ENCODE measurements around the gene SMIM23.
"Not testable (repeated sequence)": the region's sequence is repeated elsewhere in the genome, so short reads cannot be mapped to it uniquely, and the experiment has no call there.

The SMIM23 gene

GRCh38 chr5:171774418-171774817 lies 11.2 kb upstream of the SMIM23 start:
- no peak for DNase-seq

GRCh38 chr5:171776213-171776612 lies 9.4 kb upstream of the SMIM23 start:
- DNase-seq = no peak

DNA sequence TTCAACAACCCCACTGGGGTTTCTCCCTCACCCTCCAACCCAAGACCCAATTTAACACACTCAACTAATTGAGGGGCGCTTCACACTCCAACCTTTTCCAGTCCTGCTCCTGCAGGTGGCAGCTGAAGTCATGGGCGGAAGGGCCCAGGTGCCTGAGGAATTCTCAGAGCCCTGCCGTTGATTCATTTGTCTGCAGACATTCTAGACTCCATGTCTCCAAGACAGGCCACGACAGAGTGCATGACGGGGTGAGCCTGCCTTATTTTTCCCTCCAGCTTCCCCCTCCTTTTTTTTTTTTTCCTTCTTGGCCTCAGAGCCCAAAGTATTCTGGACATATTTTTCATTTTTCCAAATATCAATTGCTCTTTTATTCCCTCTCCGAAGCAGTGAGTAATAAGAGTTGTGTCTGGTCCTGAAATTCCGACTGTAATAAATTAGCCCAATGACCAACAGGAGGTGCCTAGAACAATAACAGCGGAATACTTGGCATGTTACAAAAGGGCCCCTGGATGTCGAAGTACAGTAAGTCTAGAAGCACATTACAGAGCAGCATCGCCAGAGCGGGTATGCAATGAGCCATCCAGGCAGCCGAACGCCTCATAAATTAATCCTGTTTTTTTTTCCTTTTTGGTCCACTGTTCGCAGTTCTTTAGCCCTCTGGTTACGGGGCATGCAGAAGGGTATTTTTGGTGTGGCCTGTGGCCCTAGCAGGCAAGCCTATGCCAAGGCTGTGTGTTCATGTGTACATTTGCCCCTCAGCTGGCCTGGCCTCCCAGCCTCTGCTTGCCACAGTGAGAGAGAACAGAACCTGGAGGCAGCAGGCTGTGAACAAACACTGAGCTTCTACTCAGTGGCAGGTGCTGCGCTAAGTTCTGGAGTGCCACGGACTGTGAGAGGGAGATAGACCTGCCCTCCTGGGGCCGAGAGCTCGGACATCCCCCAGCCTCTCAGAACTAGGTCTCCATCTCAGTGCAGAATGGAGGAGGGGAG lies 8.6 kb upstream of the SMIM23 start:
- DNase-seq = no peak

DNA sequence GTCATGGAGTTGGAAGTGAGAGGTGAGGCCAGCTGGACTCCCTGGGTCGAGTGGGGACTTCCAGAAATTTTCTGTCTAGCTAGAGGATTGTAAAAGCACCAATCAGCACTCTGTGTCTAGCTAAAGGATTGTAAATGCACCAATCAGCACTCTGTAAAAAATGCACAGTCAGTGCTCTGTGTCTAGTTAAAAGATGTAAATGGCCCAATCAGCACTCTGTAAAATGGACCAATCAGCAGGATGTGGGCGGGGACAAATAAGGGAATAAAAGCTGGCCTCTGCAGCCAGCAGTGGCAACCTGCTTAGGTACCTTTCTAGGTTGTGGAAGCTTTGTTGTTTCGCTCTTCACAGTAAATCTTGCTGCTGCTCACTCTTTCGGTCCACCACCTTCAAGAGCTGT lies 3.9 kb upstream of the SMIM23 start:
- not testable (repeated sequence) for DNase-seq

GRCh38 chr5:171782332-171782966 lies 3.2 kb upstream of the SMIM23 start:
- DNase-seq = no peak

DNA sequence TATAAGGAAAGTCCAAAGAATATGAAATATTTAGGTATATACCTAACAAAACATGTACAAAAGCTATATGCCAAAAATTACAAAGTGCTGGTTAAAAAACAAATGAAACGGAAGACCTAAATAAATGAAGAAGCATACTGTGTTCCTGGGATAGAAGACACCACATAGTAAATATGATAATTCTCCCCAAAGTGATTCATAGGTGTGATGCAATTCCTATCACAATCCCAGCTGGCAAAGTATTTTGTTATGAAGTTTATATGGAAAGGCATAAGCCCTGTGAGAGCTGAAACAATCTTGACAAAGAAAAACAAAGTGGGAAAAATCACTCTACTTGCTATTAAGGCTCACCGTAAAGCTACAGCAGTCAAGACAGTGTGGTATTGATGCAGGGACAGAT lies 2.6 kb upstream of the SMIM23 start:
- DNase-seq = no peak

DNA sequence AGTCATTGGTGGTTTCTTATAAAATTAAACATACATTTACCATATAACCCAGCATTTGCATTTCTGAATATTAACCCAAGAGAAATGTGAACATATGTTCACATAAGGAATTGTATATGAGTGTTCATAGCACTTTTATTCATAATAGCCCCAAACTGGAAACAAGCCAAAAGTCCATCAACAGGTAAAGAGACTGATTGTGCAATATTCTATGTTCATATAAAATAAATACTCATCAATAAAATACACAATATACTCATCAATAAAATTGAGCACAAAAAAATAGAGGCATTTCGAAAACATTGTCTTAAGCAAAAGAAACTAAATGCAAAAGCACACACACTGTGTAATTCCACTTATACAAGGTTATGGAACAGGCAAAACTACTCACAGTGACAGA lies 3.7 kb downstream of the SMIM23 start:
- no peak for DNase-seq

DNA sequence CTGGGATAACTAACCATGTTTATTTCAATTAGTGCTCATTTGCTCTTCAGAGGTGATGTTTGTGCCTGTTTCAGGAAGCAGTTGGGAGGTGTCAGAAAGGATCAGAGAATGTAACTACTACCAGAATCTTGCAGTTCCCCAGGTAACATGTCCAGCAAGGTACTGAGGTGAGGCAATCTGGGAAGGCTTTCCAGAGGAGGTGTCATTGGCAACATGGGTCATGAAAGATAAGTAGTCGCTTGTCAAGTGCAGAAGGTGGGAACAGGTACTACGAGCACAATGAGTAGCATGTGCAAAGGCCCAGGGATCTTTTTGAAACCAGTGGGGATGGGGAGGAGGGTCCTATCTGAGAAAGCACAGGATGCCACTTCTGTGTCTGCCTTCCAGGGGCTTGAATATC lies 4.8 kb downstream of the SMIM23 start:
- no peak for DNase-seq

GRCh38 chr5:171794470-171794960 lies 8.9 kb downstream of the SMIM23 start:
- no peak for DNase-seq

DNA sequence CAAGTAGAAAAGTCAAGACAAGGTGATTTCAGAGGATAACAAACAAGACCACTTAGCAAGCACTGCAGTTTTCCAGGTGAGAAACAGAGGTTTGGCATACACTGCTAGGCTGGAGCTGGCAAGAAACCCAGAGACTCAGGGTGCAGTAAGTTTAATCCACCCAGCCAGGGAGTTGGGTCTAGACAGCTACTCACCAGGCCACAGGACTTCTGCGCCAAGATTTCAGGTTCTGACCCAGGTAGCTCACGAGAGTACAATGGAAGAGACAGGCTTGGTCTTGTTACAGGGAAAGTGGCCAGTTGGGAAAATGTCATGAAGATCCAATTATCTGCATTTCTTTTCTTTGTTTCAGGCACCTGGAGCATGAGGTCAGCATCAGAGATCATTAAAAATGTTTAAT lies 9.8 kb downstream of the SMIM23 start:
- no peak for DNase-seq

- DNase-seq = no peak
Measured at GRCh38 chr5:171796436-171796835, 10.8 kb downstream of the SMIM23 start.

DNA sequence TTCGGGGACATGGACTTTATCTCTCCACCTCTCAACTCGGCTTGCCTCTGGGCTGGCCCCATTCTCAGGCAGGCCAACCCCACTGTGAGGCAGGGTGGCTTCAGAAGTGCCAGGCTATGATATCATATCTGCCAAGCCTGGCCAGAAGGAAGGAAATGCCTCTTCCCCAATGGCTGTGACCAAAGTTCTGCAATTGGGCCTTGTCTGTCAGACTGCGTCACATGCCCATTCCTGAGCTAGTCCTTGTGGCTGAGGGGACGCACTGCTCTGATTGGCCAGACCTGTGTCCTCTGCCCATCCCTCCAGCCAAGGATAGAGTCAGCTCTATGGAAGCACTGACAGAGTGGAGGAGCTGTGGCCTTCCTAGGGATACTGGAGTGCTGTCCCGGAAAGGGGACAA lies 11.9 kb downstream of the SMIM23 start:
- DNase-seq = no peak

DNA sequence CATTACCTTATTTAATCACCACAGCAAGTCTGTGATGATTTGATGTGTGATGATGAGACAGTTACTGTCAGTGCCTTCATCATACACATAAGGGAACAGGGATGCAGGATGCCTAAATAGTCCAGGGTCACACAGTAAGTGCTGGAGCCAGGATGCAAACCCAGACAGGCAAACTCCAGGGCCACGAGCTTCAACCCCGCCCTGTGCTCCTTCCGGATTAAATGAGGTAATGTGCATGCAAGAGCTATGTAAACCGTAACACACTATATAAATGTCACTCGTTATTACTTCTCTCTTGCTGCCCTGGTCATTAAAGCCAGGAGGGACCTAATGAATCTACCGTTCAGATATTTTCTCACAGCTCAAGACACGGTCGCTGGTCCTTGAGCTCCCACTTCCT lies 12.8 kb downstream of the SMIM23 start:
- no peak for DNase-seq

- no peak for DNase-seq
Measured at GRCh38 chr5:171801839-171802238, 16.2 kb downstream of the SMIM23 start.

DNA sequence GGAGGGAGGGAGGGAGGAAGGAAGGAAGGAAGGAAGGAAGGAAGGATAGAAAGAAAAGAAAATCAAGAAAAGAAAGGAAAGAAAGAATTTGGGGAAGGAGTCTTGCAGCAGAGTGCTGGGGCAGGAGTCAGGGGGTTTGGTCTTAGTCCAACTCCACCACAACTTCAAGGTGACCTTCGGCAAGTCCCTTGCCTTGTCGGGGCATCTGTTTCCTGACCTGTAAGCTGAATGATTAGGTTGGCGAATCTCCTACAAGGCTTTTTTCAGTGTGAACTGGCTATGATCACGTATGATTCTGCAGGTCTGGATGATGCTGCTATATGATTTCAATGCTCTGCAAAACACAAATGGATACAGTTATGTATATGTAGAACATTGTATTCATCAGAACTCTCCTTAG lies 20.1 kb downstream of the SMIM23 start:
- no peak for DNase-seq

- no peak for DNase-seq
Measured at GRCh38 chr5:171806976-171807747, 21.5 kb downstream of the SMIM23 start.

DNA sequence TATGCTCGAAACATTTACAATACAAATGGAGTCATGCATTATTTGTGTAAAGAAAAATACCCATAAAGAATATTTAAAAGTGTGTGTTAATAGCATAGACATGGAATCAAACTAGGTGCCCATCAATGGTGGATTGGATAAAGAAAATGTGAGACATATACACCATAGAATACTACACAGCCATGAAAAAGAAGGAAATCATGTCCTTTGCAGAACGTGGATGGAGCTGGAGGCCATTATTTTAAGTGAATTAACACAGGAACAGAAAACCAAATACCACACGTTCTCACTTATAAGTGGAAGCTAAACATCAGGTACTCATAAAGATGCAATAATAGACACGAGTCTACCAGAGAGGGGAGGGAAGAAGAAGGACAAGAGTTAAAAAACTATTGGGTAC lies 22.8 kb downstream of the SMIM23 start:
- DNase-seq = no peak

GRCh38 chr5:171808951-171809350 lies 23.3 kb downstream of the SMIM23 start:
- DNase-seq = no peak

DNA sequence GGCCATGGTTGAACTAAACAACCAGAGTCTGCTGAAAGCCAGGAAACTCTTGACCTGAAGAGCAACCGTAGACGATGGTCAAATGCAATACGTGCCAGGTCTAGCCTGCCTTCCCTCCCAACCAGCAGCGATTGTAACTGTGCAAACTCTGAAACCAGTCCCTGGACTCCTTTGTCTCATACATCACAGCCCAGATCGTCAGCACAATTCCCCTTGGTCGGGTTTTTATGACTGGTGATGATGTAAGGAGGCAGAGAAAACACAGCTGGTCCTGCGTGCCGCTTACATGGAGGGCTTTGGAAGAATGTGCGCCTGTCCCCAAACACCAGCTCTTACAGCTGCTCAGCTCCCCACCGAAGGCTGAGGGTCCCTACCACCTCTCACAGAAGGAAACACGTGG lies 24.6 kb downstream of the SMIM23 start:
- no peak for DNase-seq

GRCh38 chr5:171813270-171813669 lies 27.7 kb downstream of the SMIM23 start:
- DNase-seq = no peak

- no peak for DNase-seq
Measured at GRCh38 chr5:171813813-171814490, 28.3 kb downstream of the SMIM23 start.

- DNase-seq = no peak
Measured at GRCh38 chr5:171816666-171817065, 31.0 kb downstream of the SMIM23 start.

DNA sequence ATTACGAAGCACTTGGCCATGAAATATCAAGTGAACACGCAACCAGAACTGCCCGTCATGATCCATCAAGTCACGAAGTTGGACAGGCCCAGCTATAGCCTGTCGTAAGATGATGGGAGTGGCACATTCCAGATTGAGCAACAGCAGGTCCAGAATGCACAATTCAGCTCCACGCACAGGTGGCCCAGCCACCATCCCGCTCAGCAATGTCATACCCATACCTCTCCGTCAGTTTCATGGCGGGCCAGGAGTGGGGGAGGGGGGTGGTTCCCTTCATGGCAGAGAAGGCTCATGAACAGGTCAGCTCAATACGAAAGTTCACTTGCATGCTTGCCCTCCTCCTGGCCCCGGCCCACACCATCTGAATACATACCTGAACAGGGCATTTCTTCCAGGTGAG lies 34.9 kb downstream of the SMIM23 start:
- no peak for DNase-seq

Data from NCI-H1048 (cell line).